Ecto neural progenitor cell (in vitro differentiated cells): ENCODE results near the gene AOAH.

ENCODE experiments used
- DNase-seq: peaks from one replicate; pipeline ENCODE4 v3.0.0-alpha.2; 2018; ENCODE audit warnings: low spot score

Gene AOAH

GRCh38 chr7:36547416-36547815 is 176.9 kb downstream of the AOAH start:
- DNase-seq: no peak

- no peak for DNase-seq
These were observed 178.0 kb downstream of the AOAH start for GRCh38 chr7:36546331-36546730.

DNA sequence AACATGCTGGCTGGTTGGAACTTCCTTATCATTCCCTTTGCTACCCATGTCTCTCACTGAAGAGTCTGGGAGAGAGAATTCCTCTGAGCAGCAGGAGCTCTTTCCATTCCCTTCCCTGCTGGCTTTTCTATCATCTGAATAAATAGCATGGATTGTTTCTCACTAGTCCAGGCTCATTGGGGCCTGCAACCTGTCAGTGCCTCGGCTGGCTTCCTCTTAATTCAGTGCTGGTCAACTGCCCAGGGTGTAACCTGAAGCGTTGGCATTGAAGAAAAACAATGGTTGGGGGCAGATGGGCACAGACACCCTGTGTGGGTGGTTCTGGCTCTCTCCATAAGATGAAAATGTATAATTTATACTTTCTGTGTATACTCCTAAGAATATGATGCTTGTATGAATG is 179.0 kb downstream of the AOAH start:
- no peak for DNase-seq

DNA sequence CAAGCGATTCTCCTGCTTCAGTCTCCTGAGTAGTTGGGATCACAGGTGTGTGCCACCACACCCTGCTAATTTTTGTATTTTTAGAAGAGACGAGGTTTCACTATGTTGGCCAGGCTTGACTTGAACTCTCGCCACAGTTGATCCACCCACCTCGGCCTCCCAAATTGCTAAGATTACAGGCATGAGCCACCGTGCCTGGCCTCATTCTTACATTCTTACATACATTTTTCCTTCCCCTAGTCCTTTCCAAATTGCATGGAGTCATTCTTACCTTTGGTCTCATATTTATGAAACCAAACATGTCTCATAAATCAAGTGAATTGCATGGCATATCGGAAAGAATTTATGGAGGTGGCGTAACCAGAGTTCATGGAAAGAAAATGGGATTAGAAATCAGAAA is 186.2 kb downstream of the AOAH start:
- no peak for DNase-seq

DNA sequence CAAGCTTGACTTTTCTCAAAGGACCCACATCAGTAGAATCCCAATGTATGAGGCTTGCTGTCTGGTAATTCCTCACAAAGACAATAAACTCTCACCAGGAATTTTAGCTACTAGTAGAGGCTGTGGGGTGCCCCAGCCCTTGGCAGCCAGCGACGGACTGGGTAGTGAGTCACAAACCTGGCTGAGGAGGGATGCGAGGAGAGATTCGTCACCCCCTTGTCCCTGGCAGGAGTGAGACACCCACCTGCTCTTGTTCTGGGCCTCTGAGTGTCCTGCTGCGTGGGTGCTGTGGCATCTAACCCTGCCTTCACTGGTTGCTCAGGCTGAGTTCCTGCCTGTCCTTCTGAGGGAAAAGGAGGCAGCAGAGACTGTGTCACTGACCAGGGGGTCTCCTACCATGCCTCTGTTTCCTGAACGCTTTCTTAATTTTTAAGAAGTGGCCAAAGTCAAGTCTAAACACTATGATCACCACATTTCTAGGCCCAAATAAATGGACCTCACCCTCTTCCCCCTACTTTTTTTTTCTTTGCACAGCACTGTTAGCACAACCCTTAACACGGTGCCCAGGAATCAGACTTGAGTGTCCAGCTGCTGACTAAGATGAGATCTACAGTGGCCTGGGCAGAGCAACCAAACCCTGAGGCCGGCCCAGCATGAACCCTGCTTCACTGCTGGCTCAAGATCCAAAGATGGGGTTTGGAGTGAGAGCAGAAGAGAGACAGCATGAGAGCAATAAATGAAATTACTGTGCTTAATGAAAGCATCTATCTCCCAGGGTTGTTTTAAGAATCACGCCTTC is 188.2 kb downstream of the AOAH start:
- DNase-seq: no peak

GRCh38 chr7:36533717-36534116 is 190.6 kb downstream of the AOAH start:
- no peak for DNase-seq

DNA sequence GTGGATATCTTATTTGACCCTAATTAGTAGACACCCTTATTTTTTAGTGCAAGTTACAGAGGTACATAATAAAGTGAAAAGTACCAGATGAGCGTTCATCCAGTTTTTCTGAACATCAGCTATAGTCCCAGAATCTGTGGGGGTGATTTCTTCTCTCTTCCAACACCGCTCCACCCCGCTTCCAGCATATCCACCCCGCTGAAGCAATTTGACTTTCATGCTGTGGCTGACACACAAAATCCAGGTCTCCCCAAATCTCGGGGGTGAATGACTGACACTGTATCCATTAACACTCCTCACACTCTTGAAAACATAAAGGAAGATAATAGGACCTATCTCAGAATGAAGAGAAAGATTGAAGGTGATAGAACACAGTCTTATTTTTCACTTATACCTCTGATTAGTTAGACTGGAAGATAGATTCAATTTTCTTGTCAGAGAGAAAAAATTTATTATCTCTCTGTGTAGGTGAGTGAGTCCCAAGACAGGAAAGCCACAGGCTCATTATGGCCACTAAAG is 191.3 kb downstream of the AOAH start:
- no peak for DNase-seq

DNA sequence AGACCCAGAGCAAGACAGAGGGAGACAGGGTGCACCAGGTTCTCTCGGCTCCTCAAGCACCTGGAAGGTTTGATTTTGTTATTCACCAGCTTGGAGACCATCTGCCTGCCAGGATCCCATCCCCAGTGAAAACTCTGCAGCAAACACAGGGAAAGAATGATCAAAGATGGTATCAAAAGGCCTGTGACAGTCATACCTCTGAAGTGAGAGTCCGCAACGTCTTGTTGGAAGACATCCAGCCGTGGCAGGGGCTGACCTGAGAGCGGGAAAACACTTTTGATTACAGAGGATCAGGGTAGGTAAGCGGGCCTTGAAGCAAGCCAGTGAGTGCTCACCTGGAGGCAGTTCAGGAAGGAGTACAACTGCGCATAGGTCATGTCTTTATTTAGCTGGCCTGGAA is 192.3 kb downstream of the AOAH start:
- DNase-seq: no peak

DNA sequence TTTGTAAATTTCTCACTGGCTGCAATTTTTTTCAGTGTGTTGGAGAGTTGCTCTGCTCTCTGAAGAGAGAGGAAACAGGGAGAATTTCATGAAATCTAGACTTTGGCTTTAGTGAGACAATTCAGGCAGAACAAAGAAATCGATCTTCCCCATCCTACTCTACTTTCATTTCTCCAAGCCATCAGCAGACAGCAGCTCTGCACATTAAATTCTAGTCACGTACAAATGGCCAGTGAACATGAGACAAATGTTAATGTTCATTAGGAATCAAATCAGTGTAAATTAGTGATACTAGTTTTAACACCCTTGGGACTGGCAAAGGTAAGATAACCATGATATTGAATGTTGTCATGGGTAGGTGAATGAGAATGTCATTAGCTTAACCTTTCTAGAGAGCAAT is 193.8 kb downstream of the AOAH start:
- no peak for DNase-seq

- no peak for DNase-seq
These were observed 196.8 kb downstream of the AOAH start for GRCh38 chr7:36527549-36527913.

GRCh38 chr7:36526863-36527548 is 197.3 kb downstream of the AOAH start:
- no peak for DNase-seq

- DNase-seq: no peak
These were observed 200.8 kb downstream of the AOAH start for GRCh38 chr7:36523371-36524101.

GRCh38 chr7:36522453-36523007 is 201.8 kb downstream of the AOAH start:
- DNase-seq: no peak

- DNase-seq: no peak
These were observed 202.4 kb downstream of the AOAH start for GRCh38 chr7:36521911-36522310.

DNA sequence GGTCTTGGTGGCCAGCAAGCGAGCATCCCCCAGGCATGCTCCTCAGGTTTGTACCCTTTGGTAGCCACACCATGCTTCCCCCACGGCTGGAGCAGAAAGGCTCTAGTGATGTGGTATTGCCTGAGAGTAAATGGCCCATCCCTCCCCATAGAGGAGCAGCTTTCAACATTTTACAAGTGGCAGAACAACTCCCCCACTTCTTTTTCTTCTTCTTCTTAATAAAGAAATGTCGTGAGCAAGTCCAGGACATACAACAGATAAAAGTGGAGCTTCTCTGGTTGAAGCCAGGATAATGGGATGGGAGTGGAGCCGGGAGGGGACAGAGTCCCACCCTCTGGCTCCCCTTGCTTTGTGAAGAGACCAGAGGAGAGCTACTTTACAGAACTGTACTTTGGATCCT is 203.2 kb downstream of the AOAH start:
- no peak for DNase-seq

GRCh38 chr7:36515847-36516246 is 208.4 kb downstream of the AOAH start:
- no peak for DNase-seq

GRCh38 chr7:36514289-36515243 is 209.7 kb downstream of the AOAH start:
- no peak for DNase-seq

DNA sequence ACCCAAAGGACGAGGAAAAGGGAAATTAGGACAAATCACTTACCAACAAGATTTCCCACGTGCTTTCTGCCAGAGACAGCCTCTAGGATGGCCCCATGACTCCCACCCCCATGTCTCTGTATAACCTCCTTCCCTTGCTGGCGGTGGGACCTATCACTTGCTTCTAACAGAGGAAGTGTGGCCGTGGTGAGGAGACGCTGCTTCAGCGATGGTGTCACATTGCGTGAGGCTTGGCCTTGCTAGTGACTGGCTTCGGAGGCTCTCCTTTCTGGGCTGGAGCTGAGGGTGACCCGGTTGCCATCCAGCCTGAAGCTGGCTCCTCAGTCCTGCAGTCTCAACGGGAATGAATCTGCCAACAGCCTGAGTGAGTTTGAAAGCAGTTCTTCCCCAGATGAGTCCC is 210.9 kb downstream of the AOAH start:
- DNase-seq: no peak

DNA sequence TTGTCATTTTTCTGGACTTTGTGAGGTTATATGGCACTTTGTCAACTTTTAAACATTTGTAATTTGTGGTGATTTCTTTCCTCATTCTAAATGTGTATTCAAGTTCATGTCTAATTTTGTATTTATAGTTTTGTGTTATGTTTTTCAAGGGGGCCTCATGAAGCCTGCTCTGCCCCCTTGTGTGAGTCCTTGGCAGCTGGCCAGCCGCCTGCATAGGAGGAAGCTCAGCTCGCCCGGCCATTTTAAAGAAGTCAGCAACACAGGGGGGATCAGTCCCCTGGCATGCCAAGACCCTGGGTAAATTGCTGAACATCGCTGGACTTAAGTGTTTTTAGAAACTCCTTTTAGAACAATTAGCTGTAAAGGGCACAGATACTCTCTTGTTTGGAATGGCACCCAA is 211.7 kb downstream of the AOAH start:
- DNase-seq: no peak

DNA sequence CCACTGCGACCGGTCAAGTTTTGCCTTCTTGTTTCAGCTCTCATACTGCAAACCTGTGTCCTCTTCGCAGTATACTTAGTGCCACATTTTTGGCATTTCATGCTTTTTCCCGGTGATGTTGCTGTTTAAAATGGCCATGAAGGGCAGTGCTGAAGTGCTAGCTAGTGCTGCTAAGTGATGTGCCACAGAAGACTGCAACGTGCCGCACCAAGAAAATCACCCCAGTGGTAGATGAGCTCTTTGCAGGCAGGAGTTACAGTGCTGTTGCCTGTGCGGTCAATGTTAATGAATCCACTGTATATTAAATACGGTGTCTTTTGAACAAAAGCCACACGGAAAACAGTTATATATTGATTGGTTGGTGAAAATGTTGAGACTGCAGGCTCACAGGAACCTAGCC is 214.3 kb downstream of the AOAH start:
- DNase-seq: no peak
